ENCODE data around the gene ZNF527. TPM values are rescaled to one million over a fixed set of nuclear protein-coding genes. Genes with fewer than 3 reads are reported as not detected.

Gene ZNF527
- total and polyA plus RNA-seq, 2 experiments from 2014 or later = 2.9 to 3.5 TPM

GRCh38 chr19:37412700-37413099, 41.8 kb downstream of the ZNF527 start:
- TF ChIP-seq EZH2 (IDR thresholded peaks at IDR 0.05; ENCODE audit: insufficient read depth, poor library complexity, severe bottlenecking) (no peak), EZH2phosphoT487 (IDR thresholded peaks at IDR 0.05; ENCODE audit: insufficient read depth, low read depth) (no peak)
- Histone ChIP-seq H3K9me2 (ENCODE audit: insufficient read depth) (no peaks in the 10 kb centered on the region), H3K79me2 (ENCODE audit: insufficient read depth) (no peaks in the 10 kb centered on the region), H3K9ac (no peak overlapping the region), H3K27ac (no peak overlapping the region), H2AFZ (no peak overlapping the region), H3K4me2 (ENCODE audit: unreplicated experiment) (no peak overlapping the region), H3K4me3 (no peak overlapping the region), H3K36me3 (ENCODE audit: low read depth) (peaks cover 55% of the 10 kb centered on the region), H3F3A (ENCODE audit: insufficient read depth) (peaks cover 19% of the 10 kb centered on the region), H3K4me1 (ENCODE audit: insufficient read depth) (no peaks in the 10 kb centered on the region), H4K20me1 (ENCODE audit: insufficient read depth) (no peaks in the 10 kb centered on the region), H3K27me3 (replicated peaks; ENCODE audit: insufficient read depth) (no peaks in the 10 kb centered on the region), H3K9me3 (ENCODE audit: low read depth) (peaks cover 34% of the 10 kb centered on the region)
- in situ Hi-C loops (cut with MboI) = no loop called here
- WGBS, 2 experiments (ENCODE audit: low coverage in 1 of 2, low lambda C conversion rate in 2 of 2, missing lambda C conversion rate in 2 of 2) = 90 to 95% methylated on average over 2 of the region's 2 CpGs
- DNase-seq = no peak

- Histone ChIP-seq H3K27ac (no peak overlapping the region), H3K4me2 (ENCODE audit: unreplicated experiment) (no peak overlapping the region), H3K9me2 (ENCODE audit: insufficient read depth) (no peaks in the 10 kb centered on the region), H3K9ac (no peak overlapping the region), H3K9me3 (ENCODE audit: low read depth) (peaks cover 34% of the 10 kb centered on the region), H3K36me3 (ENCODE audit: low read depth) (peaks cover 57% of the 10 kb centered on the region), H2AFZ (no peak overlapping the region), H3K79me2 (ENCODE audit: insufficient read depth) (no peaks in the 10 kb centered on the region), H3K27me3 (replicated peaks; ENCODE audit: insufficient read depth) (no peaks in the 10 kb centered on the region), H3K4me1 (ENCODE audit: insufficient read depth) (no peaks in the 10 kb centered on the region), H3F3A (ENCODE audit: insufficient read depth) (peaks cover 19% of the 10 kb centered on the region), H3K4me3 (no peak overlapping the region), H4K20me1 (ENCODE audit: insufficient read depth) (no peaks in the 10 kb centered on the region)
- WGBS, 2 experiments (ENCODE audit: low coverage in 1 of 2, low lambda C conversion rate in 2 of 2, missing lambda C conversion rate in 2 of 2) = 93 to 94% methylated on average over 1 of the region's 1 CpG
- no peak for DNase-seq
- TF ChIP-seq EZH2phosphoT487 (IDR thresholded peaks at IDR 0.05; ENCODE audit: insufficient read depth, low read depth) = no peak
- no peak for TF ChIP-seq EZH2 (IDR thresholded peaks at IDR 0.05; ENCODE audit: insufficient read depth, poor library complexity, severe bottlenecking)
- in situ Hi-C loops (cut with MboI) = no loop called here
Measured at GRCh38 chr19:37413313-37414084, 42.6 kb downstream of the ZNF527 start.

Other genes starting within 250 kb of the ZNF527 start
- gene ZNF585A, start 198.4 kb upstream of the ZNF527 start, total RNA-seq (2014; rRNA removed; shearing (Covaris generic)) = 3.6 and 25.7 TPM in 2 replicates
- gene ZNF585A, start 198.4 kb upstream of the ZNF527 start, polyA plus RNA-seq (2016; fragmentation: Nextera tagmentation; extraction: Ambion mirVana) = 14.3 and 16.9 TPM in 2 replicates
- 10.6 and 21.3 TPM in 2 replicates for gene ZNF585B, start 160.6 kb upstream of the ZNF527 start, total RNA-seq (2014; rRNA removed; shearing (Covaris generic))
- gene ZNF585B, start 160.6 kb upstream of the ZNF527 start, polyA plus RNA-seq (2016; fragmentation: Nextera tagmentation; extraction: Ambion mirVana) = 6.1 and 8.4 TPM in 2 replicates
- gene ZNF383, start 152.9 kb upstream of the ZNF527 start, total RNA-seq (2014; rRNA removed; shearing (Covaris generic)) = 3.4 and 5.5 TPM in 2 replicates
- 3.3 and 4.1 TPM in 2 replicates for gene ZNF383, start 152.9 kb upstream of the ZNF527 start, polyA plus RNA-seq (2016; fragmentation: Nextera tagmentation; extraction: Ambion mirVana)
- 4.9 and 7.2 TPM in 2 replicates for gene ZNF569, start 96.3 kb downstream of the ZNF527 start, total RNA-seq (2014; rRNA removed; shearing (Covaris generic))
- gene ZNF569, start 96.3 kb downstream of the ZNF527 start, polyA plus RNA-seq (2016; fragmentation: Nextera tagmentation; extraction: Ambion mirVana) = 4.4 and 4.7 TPM in 2 replicates
- 5.3 and 6.7 TPM in 2 replicates for gene ZNF570, start 98.3 kb downstream of the ZNF527 start, total RNA-seq (2014; rRNA removed; shearing (Covaris generic))
- gene ZNF570, start 98.3 kb downstream of the ZNF527 start, polyA plus RNA-seq (2016; fragmentation: Nextera tagmentation; extraction: Ambion mirVana) = 2.2 and 2.5 TPM in 2 replicates
- 1.8 and 2.9 TPM in 2 replicates for gene ZNF793, start 135.8 kb downstream of the ZNF527 start, total RNA-seq (2014; rRNA removed; shearing (Covaris generic))
- 2.2 and 2.4 TPM in 2 replicates for gene ZNF793, start 135.8 kb downstream of the ZNF527 start, polyA plus RNA-seq (2016; fragmentation: Nextera tagmentation; extraction: Ambion mirVana)
- gene ZNF571, start 223.7 kb downstream of the ZNF527 start, total RNA-seq (2014; rRNA removed; shearing (Covaris generic)) = 2.3 and 2.9 TPM in 2 replicates
- 1.4 and 1.9 TPM in 2 replicates for gene ZNF571, start 223.7 kb downstream of the ZNF527 start, polyA plus RNA-seq (2016; fragmentation: Nextera tagmentation; extraction: Ambion mirVana)
- gene ZNF540, start 223.8 kb downstream of the ZNF527 start, total RNA-seq (2014; rRNA removed; shearing (Covaris generic)) = 6.2 TPM in 1 of 2 replicates, not detected in the other
- 0.58 and 0.76 TPM in 2 replicates for gene ZNF540, start 223.8 kb downstream of the ZNF527 start, polyA plus RNA-seq (2016; fragmentation: Nextera tagmentation; extraction: Ambion mirVana)

All from GM23248 (cell line).